Measurements from ENCODE around the gene SNAPC2.
"Not testable (repeated sequence)": the region's sequence is repeated elsewhere in the genome, so short reads cannot be mapped to it uniquely, and the experiment has no call there.

The SNAPC2 gene

GRCh38 chr19:7910321-7911161, 9.6 kb upstream of the SNAPC2 start:
- FAIRE-seq (no peak), DNase-seq (ENCODE audit: insufficient read length, low spot score) (no peak)
- no peak for TF ChIP-seq POLR2A (IDR thresholded peaks at IDR 0.05; ENCODE audit: low read depth, low read length)

DNA sequence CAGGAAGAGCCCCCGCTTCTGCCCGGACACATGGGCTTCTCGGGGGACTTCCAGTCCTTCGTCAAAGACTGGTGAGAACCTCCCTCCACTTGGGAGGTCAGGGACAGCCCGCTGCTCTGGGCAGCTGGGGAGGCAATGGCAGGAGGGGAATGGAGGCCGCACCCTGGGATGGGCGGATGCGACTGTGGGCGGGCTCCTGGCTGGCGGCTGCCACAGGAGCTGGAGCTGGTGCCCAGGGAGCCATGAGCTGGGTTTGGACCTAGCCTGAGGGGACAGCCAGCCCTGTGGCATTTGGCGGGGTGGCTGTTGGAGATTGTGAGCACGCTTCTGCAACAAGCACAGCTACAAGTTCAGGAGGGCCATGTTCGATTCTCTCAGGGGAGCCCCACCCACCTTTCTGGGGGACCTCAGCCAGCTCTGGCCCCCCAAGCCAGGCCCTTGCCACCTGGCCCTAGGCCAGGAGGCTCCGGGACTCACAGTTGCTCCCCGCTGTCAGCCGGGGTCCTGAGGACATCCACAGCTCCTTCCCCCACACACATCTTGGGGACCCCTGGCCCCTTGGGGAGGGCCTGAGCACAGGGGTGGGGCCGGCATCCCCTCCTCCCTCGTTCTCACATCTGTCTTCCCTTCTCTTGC, 8.5 kb upstream of the SNAPC2 start:
- FAIRE-seq = no peak
- no peak for DNase-seq (ENCODE audit: insufficient read length, low spot score)
- no peak for TF ChIP-seq POLR2A (IDR thresholded peaks at IDR 0.05; ENCODE audit: low read depth, low read length)

DNA sequence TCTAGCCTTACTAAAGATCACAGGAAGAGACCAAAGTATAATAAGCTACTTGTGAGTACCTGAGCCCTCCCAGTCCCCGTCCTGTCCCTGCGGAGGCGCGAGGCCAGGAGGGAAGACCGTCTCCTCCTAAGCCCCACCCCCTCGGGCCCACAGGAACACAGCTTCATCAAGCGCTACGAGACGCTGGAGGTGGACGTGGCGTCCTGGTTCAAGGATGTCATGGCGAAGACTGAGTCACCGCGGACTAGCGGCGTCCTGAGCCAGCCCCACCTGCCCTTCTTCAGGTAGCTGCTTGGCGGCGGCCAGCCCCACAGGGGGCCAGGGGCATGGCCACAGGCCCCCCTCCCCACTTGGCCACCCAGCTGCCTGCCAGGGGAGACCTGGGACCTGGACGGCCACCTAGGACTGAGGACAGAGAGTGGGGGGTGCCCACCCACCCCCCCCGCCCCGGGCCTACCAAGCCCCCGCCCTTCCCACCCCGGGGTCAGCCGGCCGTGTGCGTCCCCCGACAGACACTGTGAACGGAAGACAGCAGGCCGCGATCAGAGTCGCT, 7.9 kb upstream of the SNAPC2 start:
- TF ChIP-seq POLR2A (IDR thresholded peaks at IDR 0.05; ENCODE audit: low read depth, low read length) = no peak
- DNase-seq (ENCODE audit: insufficient read length, low spot score) (no peak), FAIRE-seq (no peak)

GRCh38 chr19:7912697-7913564, 7.2 kb upstream of the SNAPC2 start:
- FAIRE-seq = no peak
- DNase-seq (ENCODE audit: insufficient read length, low spot score) = no peak
- TF ChIP-seq POLR2A (IDR thresholded peaks at IDR 0.05; ENCODE audit: low read depth, low read length) = no peak

DNA sequence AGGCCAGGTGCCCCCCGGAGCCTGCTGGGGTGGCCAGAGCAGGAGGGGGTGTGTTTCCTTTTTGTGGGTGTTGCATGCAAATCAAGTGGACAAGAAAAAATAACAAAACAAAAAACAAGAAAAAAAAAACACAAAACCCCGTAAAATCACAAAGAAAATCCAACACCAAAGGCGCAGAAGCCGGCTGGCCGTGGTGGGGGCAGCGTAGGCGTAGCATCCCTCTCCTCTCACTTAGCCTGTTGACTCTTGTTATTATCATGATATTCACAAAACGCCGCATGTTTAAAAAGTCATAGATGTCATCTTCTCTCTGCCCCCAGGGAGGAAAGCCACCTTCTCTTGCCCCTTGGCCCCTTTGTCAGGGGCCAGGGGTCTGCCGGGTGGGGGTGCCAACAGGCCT, 6.5 kb upstream of the SNAPC2 start:
- no peak for DNase-seq (ENCODE audit: insufficient read length, low spot score)

DNA sequence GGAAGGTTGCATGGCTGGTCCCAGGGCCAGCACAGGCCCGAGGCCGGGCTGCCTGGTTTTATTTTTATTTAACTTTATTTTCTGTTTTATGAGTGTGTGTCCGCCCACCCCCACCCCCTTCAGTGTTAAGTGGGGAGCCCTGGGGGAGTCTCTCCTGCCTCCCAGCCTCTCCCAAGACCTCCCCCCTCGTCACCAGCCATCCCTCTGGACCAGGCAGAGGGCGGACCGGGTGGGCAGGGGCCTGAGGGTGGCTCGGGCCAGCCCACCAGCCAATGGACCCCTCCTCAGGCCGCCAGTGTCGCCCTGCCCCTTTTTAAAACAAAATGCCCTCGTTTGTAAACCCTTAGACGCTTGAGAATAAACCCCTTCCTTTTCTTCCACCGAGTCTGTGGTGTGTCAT, 6.0 kb upstream of the SNAPC2 start:
- no peak for FAIRE-seq
- no peak for TF ChIP-seq POLR2A (IDR thresholded peaks at IDR 0.05; ENCODE audit: low read depth, low read length)
- no peak for DNase-seq (ENCODE audit: insufficient read length, low spot score)

More for the DNA sequence above, 6.5 kb upstream of the SNAPC2 start:
- no peak for FAIRE-seq
- no peak for TF ChIP-seq POLR2A (IDR thresholded peaks at IDR 0.05; ENCODE audit: low read depth, low read length)

- no peak for FAIRE-seq
- TF ChIP-seq POLR2A (IDR thresholded peaks at IDR 0.05; ENCODE audit: low read depth, low read length) = no peak
Measured at GRCh38 chr19:7914598-7915045, 5.5 kb upstream of the SNAPC2 start, which contains the start of gene TGFBR3L. Gene TGFBR3L, plus strand, starts transcription at chr19:7914830.

GRCh38 chr19:7915250-7916102, 4.7 kb upstream of the SNAPC2 start:
- no peak for DNase-seq (ENCODE audit: insufficient read length, low spot score)
- no peak for TF ChIP-seq POLR2A (IDR thresholded peaks at IDR 0.05; ENCODE audit: low read depth, low read length)
- FAIRE-seq = no peak

More at GRCh38 chr19:7914598-7915045, 5.5 kb upstream of the SNAPC2 start, which contains the start of gene TGFBR3L:
- DNase-seq (ENCODE audit: insufficient read length, low spot score) = no peak

DNA sequence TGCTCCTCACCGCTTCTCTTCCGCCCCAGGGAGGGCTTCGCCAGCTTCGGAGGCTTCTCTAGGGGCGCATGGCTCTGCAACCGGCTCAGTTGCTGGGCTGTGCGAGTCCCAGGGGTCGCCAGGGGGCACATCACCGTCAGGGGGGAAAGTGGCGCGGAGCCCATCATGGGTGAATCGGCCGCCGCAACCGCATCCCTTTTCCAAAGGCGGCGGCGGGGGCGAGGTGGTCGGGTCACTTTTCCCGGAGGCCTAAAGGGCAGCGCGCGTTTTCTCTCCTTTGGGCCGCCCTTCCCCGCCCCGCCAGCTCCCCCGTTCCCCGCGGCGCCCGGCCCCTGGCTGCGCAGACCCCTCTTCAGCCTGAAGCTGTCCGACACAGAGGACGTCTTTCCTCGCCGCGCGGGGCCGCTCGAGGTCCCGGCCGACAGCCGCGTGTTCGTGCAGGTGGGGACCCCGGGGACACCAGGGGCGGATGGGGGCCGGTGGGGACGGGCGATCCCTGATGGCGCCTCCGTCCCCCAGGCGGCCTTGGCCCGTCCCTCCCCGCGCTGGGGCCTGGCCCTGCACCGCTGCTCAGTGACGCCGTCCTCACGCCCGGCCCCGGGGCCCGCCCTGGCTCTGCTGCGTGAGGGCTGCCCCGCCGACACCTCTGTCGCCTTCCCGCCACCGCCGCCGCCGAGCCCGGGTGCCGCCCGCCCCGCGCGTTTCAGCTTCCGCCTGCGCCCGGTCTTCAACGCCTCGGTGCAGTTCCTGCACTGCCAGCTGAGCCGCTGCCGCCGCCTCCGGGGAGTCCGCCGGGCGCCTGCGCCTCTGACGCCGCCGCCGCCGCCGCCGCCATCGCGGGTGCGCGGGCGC, 3.8 kb upstream of the SNAPC2 start:
- 0 out of 2 replicates have a peak, but pooled peaks have one; percentile 11 for TF ChIP-seq POLR2A (IDR thresholded peaks at IDR 0.05; ENCODE audit: low read depth, low read length)
- no peak for FAIRE-seq
- DNase-seq (ENCODE audit: insufficient read length, low spot score) = no peak

DNA sequence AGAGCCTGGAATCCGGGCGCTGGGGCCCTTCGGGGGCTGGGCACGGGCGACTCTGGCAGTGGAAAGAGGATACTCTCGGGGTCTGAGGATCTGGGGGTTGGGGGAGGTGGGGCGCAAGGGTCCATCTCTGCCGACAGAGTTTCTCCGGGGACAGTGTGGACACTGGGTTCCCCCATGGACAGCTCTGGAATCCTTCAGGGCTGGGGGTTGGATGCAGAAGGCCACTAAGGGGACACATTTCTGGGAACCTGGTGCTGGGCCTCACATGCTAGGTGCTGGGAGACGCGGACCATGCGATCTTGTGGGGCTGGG, 3.2 kb upstream of the SNAPC2 start:
- FAIRE-seq = no peak
- DNase-seq (ENCODE audit: insufficient read length, low spot score) = no peak
- TF ChIP-seq POLR2A (IDR thresholded peaks at IDR 0.05; ENCODE audit: low read depth, low read length) = 0 out of 2 replicates have a peak, but pooled peaks have one; percentile 0

- TF ChIP-seq POLR2A (IDR thresholded peaks at IDR 0.05; ENCODE audit: low read depth, low read length) = no peak
- DNase-seq (ENCODE audit: insufficient read length, low spot score) (no peak), FAIRE-seq (no peak)
Measured at GRCh38 chr19:7917267-7918061, 2.7 kb upstream of the SNAPC2 start.

- not testable (repeated sequence) for DNase-seq (ENCODE audit: insufficient read length, low spot score); FAIRE-seq
Measured at GRCh38 chr19:7918062-7918614, 2.0 kb upstream of the SNAPC2 start.

All from H54 (cell line).